ENCODE measurements around the gene MKRN2.

- TF ChIP-seq POLR2A (IDR thresholded peaks at IDR 0.05; ENCODE audit: borderline replicate concordance, extremely low read depth, insufficient read depth, insufficient read length) (no peak), EZH2 (IDR thresholded peaks at IDR 0.05) (no peak), CEBPB (IDR thresholded peaks at IDR 0.05; ENCODE audit: low read depth) (no peak), CTCF (IDR thresholded peaks at IDR 0.05 in 2 of 3, conservative IDR thresholded peaks at IDR 0.05 in 1 of 3; ENCODE audit: borderline replicate concordance in 1 of 3, insufficient read depth in 1 of 3, low read depth in 2 of 3, low read length in 2 of 3) (no peak), RAD21 (IDR thresholded peaks at IDR 0.05; ENCODE audit: low read depth) (no peak), EZH2phosphoT487 (IDR thresholded peaks at IDR 0.05; ENCODE audit: borderline replicate concordance) (no peak), POLR2AphosphoS5 (IDR thresholded peaks at IDR 0.05; ENCODE audit: low read depth, low read length) (no peak)
Measured at GRCh38 chr3:12590096-12590495, 33.2 kb downstream of the MKRN2 start.

All from HCT116 (cell line).